H9 (cell line): ENCODE results near the gene USP3. TPM values are rescaled to one million over a fixed set of nuclear protein-coding genes. Genes with fewer than 3 reads are reported as not detected.

Experiments used
- DNase-seq: peaks from one replicate; pipeline ENCODE4 v3.0.0-alpha.2; 2017
- H2AFZ ChIP-seq: one replicate; pipeline ENCODE4 v1.6.1; 2013; ENCODE audit warnings: mild to moderate bottlenecking, low read length, control low read depth, moderate library complexity
- H2AK5ac ChIP-seq: 2 replicates; pipeline ENCODE4 v1.6.1; 2013; ENCODE audit warnings: low read length, control low read depth, mixed read lengths; ENCODE audit not compliant: insufficient read length
- H2BK120ac ChIP-seq: one replicate; pipeline ENCODE4 v1.6.1; 2013; ENCODE audit warnings: low read depth, mild to moderate bottlenecking, low read length, control low read depth, inconsistent platforms; ENCODE audit not compliant: poor library complexity, severe bottlenecking
- H2BK12ac ChIP-seq: 2 replicates; pipeline ENCODE4 v1.6.1; 2013; ENCODE audit warnings: low read length, control low read depth, mixed read lengths, low read depth; ENCODE audit not compliant: insufficient read length
- H2BK15ac ChIP-seq: 2 replicates; pipeline ENCODE4 v1.6.1; 2013; ENCODE audit warnings: low read depth, low read length, control low read depth
- H2BK20ac ChIP-seq: one replicate; pipeline ENCODE4 v1.6.1; 2013; ENCODE audit warnings: low read depth, mild to moderate bottlenecking, low read length, control low read depth, inconsistent platforms; ENCODE audit not compliant: poor library complexity, severe bottlenecking
- H2BK5ac ChIP-seq: 2 replicates; pipeline ENCODE4 v1.6.1; 2013; ENCODE audit warnings: low read length, control low read depth, mixed read lengths; ENCODE audit not compliant: insufficient read length
- H3K14ac ChIP-seq: 2 replicates; pipeline ENCODE4 v1.6.1; 2013; ENCODE audit warnings: low read length, control low read depth; ENCODE audit not compliant: insufficient read depth
- H3K18ac ChIP-seq: 2 replicates; pipeline ENCODE4 v1.6.1; 2013; ENCODE audit warnings: low read depth, mild to moderate bottlenecking, mixed read lengths, low read length, control low read depth; ENCODE audit not compliant: insufficient read length
- H3K23ac ChIP-seq: 2 replicates; pipeline ENCODE4 v1.6.1; 2013; ENCODE audit warnings: low read length, control low read depth, mixed read lengths, low read depth; ENCODE audit not compliant: insufficient read length
- H3K23me2 ChIP-seq: 2 replicates; pipeline ENCODE4 v1.6.1; 2013; ENCODE audit warnings: low read depth, mild to moderate bottlenecking, mixed read lengths, low read length, control low read depth; ENCODE audit not compliant: insufficient read length, poor library complexity, severe bottlenecking
- H3K27ac ChIP-seq: 2 replicates; pipeline ENCODE4 v1.5.1; 2013; ENCODE audit warnings: low read length, control low read depth, mixed read lengths, low read depth; ENCODE audit not compliant: insufficient read length
- H3K27me3 ChIP-seq: 2 replicates; pipeline ENCODE4 v1.6.1; 2013; ENCODE audit warnings: low read length, control low read depth, inconsistent platforms; ENCODE audit not compliant: insufficient read depth
- H3K4ac ChIP-seq: 2 replicates; pipeline ENCODE4 v1.6.1; 2013; ENCODE audit warnings: low read depth, mild to moderate bottlenecking, control low read depth, inconsistent platforms, low read length, moderate library complexity
- H3K4me1 ChIP-seq: 2 replicates; pipeline ENCODE4 v1.6.1; 2013; ENCODE audit warnings: low read length, control low read depth, inconsistent platforms; ENCODE audit not compliant: insufficient read depth
- H3K4me2 ChIP-seq: 2 replicates; pipeline ENCODE4 v1.6.1; 2013; ENCODE audit warnings: low read length, control low read depth, mixed read lengths; ENCODE audit not compliant: insufficient read length, insufficient read depth
- H3K56ac ChIP-seq: 2 replicates; pipeline ENCODE4 v1.6.1; 2013; ENCODE audit warnings: low read depth, mild to moderate bottlenecking, mixed read lengths, low read length, control low read depth; ENCODE audit not compliant: insufficient read length
- H3K79me1 ChIP-seq: 2 replicates; pipeline ENCODE4 v1.6.1; 2013; ENCODE audit warnings: low read depth, mild to moderate bottlenecking, moderate library complexity, low read length, control low read depth, inconsistent platforms; ENCODE audit not compliant: insufficient read depth, poor library complexity, severe bottlenecking
- H3K79me2 ChIP-seq: 2 replicates; pipeline ENCODE4 v1.6.1; 2013; ENCODE audit warnings: low read length, control low read depth, inconsistent platforms; ENCODE audit not compliant: insufficient read depth
- H3K9ac ChIP-seq: 2 replicates; pipeline ENCODE4 v1.6.1; 2013; ENCODE audit warnings: low read length, control low read depth, mixed read lengths; ENCODE audit not compliant: insufficient read length; ENCODE audit errors: extremely low read depth
- H3K9me3 ChIP-seq: one replicate; pipeline ENCODE4 v1.6.1; 2013; ENCODE audit warnings: low read depth, low read length, inconsistent platforms; ENCODE audit not compliant: control insufficient read depth
- H3T11ph ChIP-seq: one replicate; pipeline ENCODE4 v1.6.1; 2013; ENCODE audit warnings: mild to moderate bottlenecking, low read length, control low read depth, inconsistent platforms
- H4K20me1 ChIP-seq: one replicate; pipeline ENCODE4 v1.6.1; 2013; ENCODE audit not compliant: control insufficient read depth, insufficient read length, insufficient read depth
- H4K5ac ChIP-seq: 2 replicates; pipeline ENCODE4 v1.6.1; 2013; ENCODE audit warnings: low read depth, mild to moderate bottlenecking, mixed read lengths, low read length, control low read depth; ENCODE audit not compliant: insufficient read length
- H4K8ac ChIP-seq: replicated peaks from 2 replicates; pipeline ENCODE4 v1.6.1; 2013; ENCODE audit warnings: low read length, control low read depth, mixed read lengths, low read depth; ENCODE audit not compliant: insufficient read length
- H4K91ac ChIP-seq: 2 replicates; pipeline ENCODE4 v1.6.1; 2013; ENCODE audit warnings: low read depth, mild to moderate bottlenecking, moderate library complexity, mixed read lengths, low read length, control low read depth; ENCODE audit not compliant: insufficient read length
- H3K27ac Mint-ChIP-seq, 3 experiments: 2 replicates in 2 of 3; 3 replicates in 1 of 3; pipeline ENCODE4 v1.8.0; 2020 to 2021; ENCODE audit warnings: mixed read lengths in 3 of 3, mild to moderate bottlenecking in 1 of 3, moderate library complexity in 1 of 3
- H3K27me3 Mint-ChIP-seq: 2 replicates; pipeline ENCODE4 v1.8.0; 2021; ENCODE audit warnings: low read depth, mild to moderate bottlenecking, moderate library complexity, mixed read lengths
- H3K36me3 Mint-ChIP-seq, 3 experiments: 2 replicates in 2 of 3; 3 replicates in 1 of 3; pipeline ENCODE4 v1.8.0; 2020 to 2021; ENCODE audit warnings: low read depth in 3 of 3, mixed read lengths in 3 of 3; ENCODE audit not compliant: insufficient read depth in 1 of 3
- H3K4me1 Mint-ChIP-seq, 2 experiments: 2 replicates each; pipeline ENCODE4 v1.8.0; 2020; ENCODE audit warnings: mixed read lengths in 2 of 2
- H3K4me3 Mint-ChIP-seq, 2 experiments: 2 replicates in 1 of 2; 3 replicates in 1 of 2; pipeline ENCODE4 v1.8.0; 2020 to 2021; ENCODE audit warnings: mild to moderate bottlenecking in 2 of 2, mixed read lengths in 2 of 2, moderate library complexity in 1 of 2
- H3K9me3 Mint-ChIP-seq, 2 experiments: 2 replicates in 1 of 2; 3 replicates in 1 of 2; pipeline ENCODE4 v1.8.0; 2020; ENCODE audit warnings: mild to moderate bottlenecking in 2 of 2, mixed read lengths in 2 of 2, moderate library complexity in 1 of 2
- CTCF ChIP-seq: fragments of 200-600 bp; sonication (generic); conservative IDR thresholded peaks from 3 replicates; pipeline ENCODE4 v1.8.0; 2021; ENCODE audit warnings: antibody characterized with exemption, mild to moderate bottlenecking
- WGBS: extraction: QIAGEN DNeasy Blood & Tissue Kit; methylation state at CpG from one replicate; pipeline ENCODE4 v1.1.7; 2013; ENCODE audit warnings: missing lambda C conversion rate, low lambda C conversion rate, mixed read lengths; ENCODE audit not compliant: insufficient read length; ENCODE audit errors: extremely low coverage; 5-methylcytosine and 5-hydroxymethylcytosine counted together
- total RNA-seq: library from RNA; stranded (reverse); gene quantifications from 2 replicates; pipeline ENCODE4 v1.2.1, GENCODE V29; 2021

Gene USP3
- total RNA-seq, 1 experiment from 2014 or later, result 14.2 TPM

- H2BK5ac ChIP-seq, result no peak overlapping the region
- no peak overlapping the region for H3K27ac ChIP-seq
- DNase-seq, result no peak
- no peak overlapping the region for H3K14ac ChIP-seq
- H3K18ac ChIP-seq, result no peak overlapping the region
- no peaks in the 10 kb centered on the region for H3K9me3 ChIP-seq
- peaks cover 6% of the 10 kb centered on the region in 2 experiments for H3K4me1 Mint-ChIP-seq
- no peaks in the 10 kb centered on the region for H3K79me2 ChIP-seq
- no peak overlapping the region for H3K4me3 Mint-ChIP-seq
- H4K8ac ChIP-seq, result no peak overlapping the region
- no peak overlapping the region for H4K91ac ChIP-seq
- no peak overlapping the region for H2AK5ac ChIP-seq
- H3K27ac Mint-ChIP-seq, result peak overlapping the region in 1 of 3 experiments; percentile 5; a peak in 2 of 7 replicates
- H3K79me1 ChIP-seq, result no peaks in the 10 kb centered on the region
- no CpG with 5 or more reads among the region's 2 CpGs for WGBS
- TF ChIP-seq CTCF, result no peak
- no peaks in the 10 kb centered on the region for H3K27me3 Mint-ChIP-seq
- H3K4me1 ChIP-seq, result no peaks in the 10 kb centered on the region
- H3K9me3 Mint-ChIP-seq, result no peaks in the 10 kb centered on the region
- H2BK20ac ChIP-seq, result no peak overlapping the region
- no peak overlapping the region for H2BK120ac ChIP-seq
- no peaks in the 10 kb centered on the region for H3K27me3 ChIP-seq
- H2BK15ac ChIP-seq, result no peak overlapping the region
- H3K23me2 ChIP-seq, result no peaks in the 10 kb centered on the region
- H3K23ac ChIP-seq, result no peak overlapping the region
- no peak overlapping the region for H4K5ac ChIP-seq
- no peak overlapping the region for H3K4me2 ChIP-seq
- no peak overlapping the region for H3K56ac ChIP-seq
- H3K4ac ChIP-seq, result no peak overlapping the region
- no peak overlapping the region for H3T11ph ChIP-seq
- H3K36me3 Mint-ChIP-seq, result peaks cover 0 to 15% (median 14%) of the 10 kb centered on the region in 3 experiments; a peak in 6 of 7 replicates
- H3K9ac ChIP-seq, result no peak overlapping the region
- H2AFZ ChIP-seq, result no peak overlapping the region
- no peaks in the 10 kb centered on the region for H4K20me1 ChIP-seq
- H2BK12ac ChIP-seq, result no peak overlapping the region
Measured at GRCh38 chr15:63582718-63583426, 78.5 kb downstream of the USP3 start.
